ENCODE measurements around the gene FAF1.

DNA sequence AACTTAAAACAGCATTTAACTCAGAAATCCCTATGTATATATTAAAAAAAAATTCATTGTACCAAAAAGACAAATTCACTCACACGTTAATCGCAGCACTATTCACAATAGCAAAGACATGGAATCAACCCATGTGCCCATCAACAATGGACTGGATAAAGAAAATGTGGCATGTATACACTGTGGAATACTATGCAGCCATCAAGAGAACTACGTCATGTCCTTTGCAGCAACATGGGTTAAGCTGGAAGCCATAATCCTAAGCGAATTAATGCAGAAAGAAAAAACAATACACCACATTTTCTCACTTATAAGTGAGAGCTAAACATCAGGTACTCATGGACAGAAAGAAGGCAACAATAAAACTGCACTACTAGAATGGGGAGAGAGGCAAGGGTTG lies 99.4 kb downstream of the FAF1 start:
- TF ChIP-seq, protein P1, sequence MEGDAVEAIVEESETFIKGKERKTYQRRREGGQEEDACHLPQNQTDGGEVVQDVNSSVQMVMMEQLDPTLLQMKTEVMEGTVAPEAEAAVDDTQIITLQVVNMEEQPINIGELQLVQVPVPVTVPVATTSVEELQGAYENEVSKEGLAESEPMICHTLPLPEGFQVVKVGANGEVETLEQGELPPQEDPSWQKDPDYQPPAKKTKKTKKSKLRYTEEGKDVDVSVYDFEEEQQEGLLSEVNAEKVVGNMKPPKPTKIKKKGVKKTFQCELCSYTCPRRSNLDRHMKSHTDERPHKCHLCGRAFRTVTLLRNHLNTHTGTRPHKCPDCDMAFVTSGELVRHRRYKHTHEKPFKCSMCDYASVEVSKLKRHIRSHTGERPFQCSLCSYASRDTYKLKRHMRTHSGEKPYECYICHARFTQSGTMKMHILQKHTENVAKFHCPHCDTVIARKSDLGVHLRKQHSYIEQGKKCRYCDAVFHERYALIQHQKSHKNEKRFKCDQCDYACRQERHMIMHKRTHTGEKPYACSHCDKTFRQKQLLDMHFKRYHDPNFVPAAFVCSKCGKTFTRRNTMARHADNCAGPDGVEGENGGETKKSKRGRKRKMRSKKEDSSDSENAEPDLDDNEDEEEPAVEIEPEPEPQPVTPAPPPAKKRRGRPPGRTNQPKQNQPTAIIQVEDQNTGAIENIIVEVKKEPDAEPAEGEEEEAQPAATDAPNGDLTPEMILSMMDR (IDR thresholded peaks at IDR 0.05; ENCODE audit: insufficient read depth, low read length, poor library complexity, severe bottlenecking), result no peak
- TF ChIP-seq EZH2phosphoT487 (conservative IDR thresholded peaks at IDR 0.05; ENCODE audit: low read length), result no peak
